SH-SY5Y (cell line): Measurements from ENCODE around the gene TRMT44.

ENCODE experiments used
- GATA2 ChIP-seq: IDR thresholded peaks from 2 replicates; pipeline ENCODE4 v1.6.1; 2011; ENCODE audit warnings: mild to moderate bottlenecking, low read depth, low read length
- GATA3 ChIP-seq: IDR thresholded peaks from 2 replicates; pipeline ENCODE4 v1.6.1; 2011; ENCODE audit warnings: low read depth, mild to moderate bottlenecking, low read length, moderate library complexity

DNA sequence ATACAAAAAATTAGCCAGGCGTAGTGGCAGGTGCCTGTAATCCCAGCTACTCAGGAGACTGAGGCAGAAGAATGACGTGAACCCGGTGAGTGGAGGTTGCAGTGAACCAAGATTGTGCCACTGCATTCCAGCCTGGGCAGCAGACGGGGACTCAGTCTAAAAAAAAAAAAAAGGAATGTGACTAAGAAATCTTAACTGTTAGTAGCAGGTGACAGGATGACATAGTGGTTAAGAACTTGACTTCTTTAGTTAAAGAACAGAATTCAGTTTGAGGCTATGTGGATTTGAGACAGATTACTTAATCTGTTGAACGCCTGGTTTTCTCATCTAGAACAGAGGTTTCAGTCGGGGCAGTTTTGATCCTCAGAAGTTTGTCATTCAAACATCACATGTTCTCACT is 3.2 kb downstream of the TRMT44 start:
- TF ChIP-seq GATA2 (no peak), GATA3 (no peak)
